GM23338 (cell line): ENCODE results near the gene FBLIM1. TPM values are rescaled to one million over a fixed set of nuclear protein-coding genes. Genes with fewer than 3 reads are reported as not detected.

Source experiments
- ATAC-seq: fragments of 200-7000 bp; cut with Tn5 transposase; 3 replicates; pipeline ENCODE4 v1.9.1; 2020
- DNase-seq: peaks from one replicate; pipeline ENCODE4 v3.0.0-alpha.2; 2015; ENCODE audit warnings: low spot score
- H2AFZ ChIP-seq: fragments of 200-600 bp; sonication (generic); 2 replicates; pipeline ENCODE4 v1.8.0; 2016; ENCODE audit warnings: antibody characterized with exemption, mild to moderate bottlenecking, moderate library complexity
- H3F3A ChIP-seq: fragments of 200-600 bp; sonication (generic); replicated peaks from 2 replicates; pipeline ENCODE4 v1.8.0; 2017; ENCODE audit warnings: antibody characterized with exemption, mixed run types, low read depth
- H3K27ac ChIP-seq: fragments of 200-600 bp; sonication (generic); 2 replicates; pipeline ENCODE4 v1.6.1; 2016; ENCODE audit warnings: low read depth
- H3K27me3 ChIP-seq: fragments of 200-600 bp; sonication (generic); 2 replicates; pipeline ENCODE4 v1.8.0; 2016; ENCODE audit warnings: mild to moderate bottlenecking, mixed run types, moderate library complexity; ENCODE audit not compliant: insufficient read depth
- H3K36me3 ChIP-seq: fragments of 200-600 bp; sonication (generic); 2 replicates; pipeline ENCODE4 v1.8.0; 2016; ENCODE audit warnings: mild to moderate bottlenecking; ENCODE audit not compliant: insufficient read depth
- H3K4me1 ChIP-seq: fragments of 200-600 bp; sonication (generic); 2 replicates; pipeline ENCODE4 v1.8.0; 2016; ENCODE audit warnings: mild to moderate bottlenecking, moderate library complexity; ENCODE audit not compliant: insufficient read depth
- H3K4me2 ChIP-seq: fragments of 200-600 bp; sonication (generic); 2 replicates; pipeline ENCODE4 v1.7.1; 2017; ENCODE audit warnings: mixed run types
- H3K4me3 ChIP-seq: fragments of 200-600 bp; sonication (generic); 2 replicates; pipeline ENCODE4 v1.6.1; 2016; ENCODE audit warnings: mixed run types
- H3K79me2 ChIP-seq: fragments of 200-600 bp; sonication (generic); replicated peaks from 2 replicates; pipeline ENCODE4 v1.8.0; 2017; ENCODE audit warnings: mild to moderate bottlenecking; ENCODE audit not compliant: insufficient read depth
- H3K9me2 ChIP-seq: fragments of 200-600 bp; sonication (generic); 2 replicates; pipeline ENCODE4 v1.8.0; 2017; ENCODE audit not compliant: insufficient read depth
- H4K20me1 ChIP-seq: fragments of 200-600 bp; sonication (generic); replicated peaks from 2 replicates; pipeline ENCODE4 v1.8.0; 2017; ENCODE audit warnings: mild to moderate bottlenecking; ENCODE audit not compliant: insufficient read depth
- H3K27ac Mint-ChIP-seq: 2 replicates; pipeline ENCODE4 v1.8.0; 2020; ENCODE audit warnings: inconsistent platforms, mild to moderate bottlenecking, moderate library complexity, mixed read lengths
- H3K27me3 Mint-ChIP-seq: 3 replicates; pipeline ENCODE4 v1.8.0; 2022; ENCODE audit warnings: low read depth, mild to moderate bottlenecking, moderate library complexity, mixed read lengths, inconsistent platforms; ENCODE audit not compliant: insufficient read depth, poor library complexity
- H3K36me3 Mint-ChIP-seq: 3 replicates; pipeline ENCODE4 v1.8.0; 2021; ENCODE audit warnings: low read depth, mild to moderate bottlenecking, inconsistent platforms, moderate library complexity, mixed read lengths
- H3K4me1 Mint-ChIP-seq: 3 replicates; pipeline ENCODE4 v1.8.0; 2020; ENCODE audit warnings: mild to moderate bottlenecking, inconsistent platforms, mixed read lengths
- H3K4me3 Mint-ChIP-seq: 3 replicates; pipeline ENCODE4 v1.8.0; 2021; ENCODE audit warnings: moderate library complexity, mild to moderate bottlenecking, inconsistent platforms, mixed read lengths
- H3K9me3 Mint-ChIP-seq: 3 replicates; pipeline ENCODE4 v1.8.0; 2020; ENCODE audit warnings: moderate library complexity, mild to moderate bottlenecking, inconsistent platforms, mixed read lengths
- EZH2 ChIP-seq: fragments of 200-600 bp; sonication (generic); IDR thresholded peaks from one replicate; pipeline ENCODE4 v1.8.0; 2017; ENCODE audit warnings: antibody characterized with exemption, mild to moderate bottlenecking, low read depth; ENCODE audit not compliant: unreplicated experiment
- JUNB ChIP-seq: IDR thresholded peaks from one replicate; pipeline ENCODE4 v1.6.1; 2016; ENCODE audit warnings: antibody characterized with exemption; ENCODE audit not compliant: unreplicated experiment
- NANOG ChIP-seq: IDR thresholded peaks from 2 replicates; pipeline ENCODE4 v1.6.1; 2016; ENCODE audit warnings: antibody characterized with exemption, borderline replicate concordance
- POLR2AphosphoS5 ChIP-seq: IDR thresholded peaks from 2 replicates; pipeline ENCODE4 v1.6.1; 2016; ENCODE audit warnings: antibody characterized with exemption, low read depth
- STAT1 ChIP-seq: IDR thresholded peaks from one replicate; pipeline ENCODE4 v1.6.1; 2016; ENCODE audit warnings: antibody characterized with exemption; ENCODE audit not compliant: unreplicated experiment
- ZNF114 ChIP-seq: fragments of 250-450 bp; sonication (Bioruptor Pico); IDR thresholded peaks from 2 replicates; pipeline ENCODE4 v1.5.0; 2020; ENCODE audit warnings: mild to moderate bottlenecking, moderate library complexity
- ZNF331 ChIP-seq: fragments of 250-450 bp; sonication (Bioruptor Pico); IDR thresholded peaks from 2 replicates; pipeline ENCODE4 v1.5.0; 2020; ENCODE audit warnings: low read depth, mild to moderate bottlenecking, moderate library complexity
- polyA plus RNA-seq: library from polyadenylated mRNA; unstranded; fragments of >200 nt; fragmentation: Nextera tagmentation; extraction: Ambion mirVana; gene quantifications from 2 replicates; pipeline ENCODE4 v1.2.1, GENCODE V29; 2016
- total RNA-seq: library from RNA; depleted of rRNA; stranded (reverse); fragments of >200 nt; shearing (Covaris generic); gene quantifications from 2 replicates; pipeline ENCODE4 v1.2.3, GENCODE V29; 2014
- TF ChIP-seq, protein P1 (sequence below): IDR thresholded peaks from one replicate; pipeline ENCODE4 v1.6.1; 2018; ENCODE audit warnings: antibody characterized with exemption; ENCODE audit not compliant: unreplicated experiment
- TF ChIP-seq, protein P2 (sequence below): fragments of 250-450 bp; sonication (Bioruptor Pico); IDR thresholded peaks from 2 replicates; pipeline ENCODE4 v1.5.0; 2020; ENCODE audit warnings: mild to moderate bottlenecking, moderate library complexity

The FBLIM1 gene
- total and polyA plus RNA-seq, 2 experiments from 2014 or later = 41.7 to 81.7 TPM

DNA sequence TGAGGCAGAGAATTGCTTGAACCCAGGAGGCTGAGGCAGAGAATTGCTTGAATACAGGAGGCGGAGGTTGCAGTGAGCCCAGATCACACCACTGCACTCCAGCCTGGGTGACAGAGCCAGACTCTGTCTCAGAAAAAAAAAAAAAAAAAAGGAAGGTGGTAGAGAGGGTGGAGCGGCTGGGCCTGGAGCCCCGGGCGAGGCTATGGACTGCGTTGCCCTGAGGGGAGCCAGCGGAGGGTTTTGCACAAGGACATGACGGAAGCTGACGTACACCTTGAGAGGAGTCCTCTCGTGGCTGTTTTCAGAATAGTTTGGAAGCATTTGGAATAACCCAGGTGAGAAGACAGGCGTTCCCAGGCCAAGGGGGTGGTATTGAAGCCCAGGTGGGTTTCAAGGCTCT, 6.9 kb upstream of the FBLIM1 start:
- Mint-ChIP-seq H3K4me3 (no peak overlapping the region), H3K27me3 (peaks cover 13% of the 10 kb centered on the region), H3K27ac (no peak overlapping the region), H3K9me3 (no peaks in the 10 kb centered on the region), H3K36me3 (no peaks in the 10 kb centered on the region), H3K4me1 (peaks cover 19% of the 10 kb centered on the region)
- Histone ChIP-seq H3K4me3 (no peak overlapping the region), H3K36me3 (no peaks in the 10 kb centered on the region), H3K27me3 (no peaks in the 10 kb centered on the region), H3K27ac (no peak overlapping the region), H3K4me1 (peaks cover 13% of the 10 kb centered on the region), H3K79me2 (no peaks in the 10 kb centered on the region), H3F3A (peaks cover 15% of the 10 kb centered on the region), H2AFZ (no peak overlapping the region), H3K4me2 (no peak overlapping the region), H3K9me2 (no peaks in the 10 kb centered on the region), H4K20me1 (no peaks in the 10 kb centered on the region)
- no peak for DNase-seq
- no peak for ATAC-seq
- TF ChIP-seq POLR2AphosphoS5 (no peak), ZNF114 (CRISPR knock-in tag) (no peak), NANOG (no peak), ZNF331 (CRISPR knock-in tag) (no peak), STAT1 (no peak), EZH2 (no peak), JUNB (no peak)
- TF ChIP-seq, protein P1, sequence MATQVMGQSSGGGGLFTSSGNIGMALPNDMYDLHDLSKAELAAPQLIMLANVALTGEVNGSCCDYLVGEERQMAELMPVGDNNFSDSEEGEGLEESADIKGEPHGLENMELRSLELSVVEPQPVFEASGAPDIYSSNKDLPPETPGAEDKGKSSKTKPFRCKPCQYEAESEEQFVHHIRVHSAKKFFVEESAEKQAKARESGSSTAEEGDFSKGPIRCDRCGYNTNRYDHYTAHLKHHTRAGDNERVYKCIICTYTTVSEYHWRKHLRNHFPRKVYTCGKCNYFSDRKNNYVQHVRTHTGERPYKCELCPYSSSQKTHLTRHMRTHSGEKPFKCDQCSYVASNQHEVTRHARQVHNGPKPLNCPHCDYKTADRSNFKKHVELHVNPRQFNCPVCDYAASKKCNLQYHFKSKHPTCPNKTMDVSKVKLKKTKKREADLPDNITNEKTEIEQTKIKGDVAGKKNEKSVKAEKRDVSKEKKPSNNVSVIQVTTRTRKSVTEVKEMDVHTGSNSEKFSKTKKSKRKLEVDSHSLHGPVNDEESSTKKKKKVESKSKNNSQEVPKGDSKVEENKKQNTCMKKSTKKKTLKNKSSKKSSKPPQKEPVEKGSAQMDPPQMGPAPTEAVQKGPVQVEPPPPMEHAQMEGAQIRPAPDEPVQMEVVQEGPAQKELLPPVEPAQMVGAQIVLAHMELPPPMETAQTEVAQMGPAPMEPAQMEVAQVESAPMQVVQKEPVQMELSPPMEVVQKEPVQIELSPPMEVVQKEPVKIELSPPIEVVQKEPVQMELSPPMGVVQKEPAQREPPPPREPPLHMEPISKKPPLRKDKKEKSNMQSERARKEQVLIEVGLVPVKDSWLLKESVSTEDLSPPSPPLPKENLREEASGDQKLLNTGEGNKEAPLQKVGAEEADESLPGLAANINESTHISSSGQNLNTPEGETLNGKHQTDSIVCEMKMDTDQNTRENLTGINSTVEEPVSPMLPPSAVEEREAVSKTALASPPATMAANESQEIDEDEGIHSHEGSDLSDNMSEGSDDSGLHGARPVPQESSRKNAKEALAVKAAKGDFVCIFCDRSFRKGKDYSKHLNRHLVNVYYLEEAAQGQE = no peak
- TF ChIP-seq, protein P2, sequence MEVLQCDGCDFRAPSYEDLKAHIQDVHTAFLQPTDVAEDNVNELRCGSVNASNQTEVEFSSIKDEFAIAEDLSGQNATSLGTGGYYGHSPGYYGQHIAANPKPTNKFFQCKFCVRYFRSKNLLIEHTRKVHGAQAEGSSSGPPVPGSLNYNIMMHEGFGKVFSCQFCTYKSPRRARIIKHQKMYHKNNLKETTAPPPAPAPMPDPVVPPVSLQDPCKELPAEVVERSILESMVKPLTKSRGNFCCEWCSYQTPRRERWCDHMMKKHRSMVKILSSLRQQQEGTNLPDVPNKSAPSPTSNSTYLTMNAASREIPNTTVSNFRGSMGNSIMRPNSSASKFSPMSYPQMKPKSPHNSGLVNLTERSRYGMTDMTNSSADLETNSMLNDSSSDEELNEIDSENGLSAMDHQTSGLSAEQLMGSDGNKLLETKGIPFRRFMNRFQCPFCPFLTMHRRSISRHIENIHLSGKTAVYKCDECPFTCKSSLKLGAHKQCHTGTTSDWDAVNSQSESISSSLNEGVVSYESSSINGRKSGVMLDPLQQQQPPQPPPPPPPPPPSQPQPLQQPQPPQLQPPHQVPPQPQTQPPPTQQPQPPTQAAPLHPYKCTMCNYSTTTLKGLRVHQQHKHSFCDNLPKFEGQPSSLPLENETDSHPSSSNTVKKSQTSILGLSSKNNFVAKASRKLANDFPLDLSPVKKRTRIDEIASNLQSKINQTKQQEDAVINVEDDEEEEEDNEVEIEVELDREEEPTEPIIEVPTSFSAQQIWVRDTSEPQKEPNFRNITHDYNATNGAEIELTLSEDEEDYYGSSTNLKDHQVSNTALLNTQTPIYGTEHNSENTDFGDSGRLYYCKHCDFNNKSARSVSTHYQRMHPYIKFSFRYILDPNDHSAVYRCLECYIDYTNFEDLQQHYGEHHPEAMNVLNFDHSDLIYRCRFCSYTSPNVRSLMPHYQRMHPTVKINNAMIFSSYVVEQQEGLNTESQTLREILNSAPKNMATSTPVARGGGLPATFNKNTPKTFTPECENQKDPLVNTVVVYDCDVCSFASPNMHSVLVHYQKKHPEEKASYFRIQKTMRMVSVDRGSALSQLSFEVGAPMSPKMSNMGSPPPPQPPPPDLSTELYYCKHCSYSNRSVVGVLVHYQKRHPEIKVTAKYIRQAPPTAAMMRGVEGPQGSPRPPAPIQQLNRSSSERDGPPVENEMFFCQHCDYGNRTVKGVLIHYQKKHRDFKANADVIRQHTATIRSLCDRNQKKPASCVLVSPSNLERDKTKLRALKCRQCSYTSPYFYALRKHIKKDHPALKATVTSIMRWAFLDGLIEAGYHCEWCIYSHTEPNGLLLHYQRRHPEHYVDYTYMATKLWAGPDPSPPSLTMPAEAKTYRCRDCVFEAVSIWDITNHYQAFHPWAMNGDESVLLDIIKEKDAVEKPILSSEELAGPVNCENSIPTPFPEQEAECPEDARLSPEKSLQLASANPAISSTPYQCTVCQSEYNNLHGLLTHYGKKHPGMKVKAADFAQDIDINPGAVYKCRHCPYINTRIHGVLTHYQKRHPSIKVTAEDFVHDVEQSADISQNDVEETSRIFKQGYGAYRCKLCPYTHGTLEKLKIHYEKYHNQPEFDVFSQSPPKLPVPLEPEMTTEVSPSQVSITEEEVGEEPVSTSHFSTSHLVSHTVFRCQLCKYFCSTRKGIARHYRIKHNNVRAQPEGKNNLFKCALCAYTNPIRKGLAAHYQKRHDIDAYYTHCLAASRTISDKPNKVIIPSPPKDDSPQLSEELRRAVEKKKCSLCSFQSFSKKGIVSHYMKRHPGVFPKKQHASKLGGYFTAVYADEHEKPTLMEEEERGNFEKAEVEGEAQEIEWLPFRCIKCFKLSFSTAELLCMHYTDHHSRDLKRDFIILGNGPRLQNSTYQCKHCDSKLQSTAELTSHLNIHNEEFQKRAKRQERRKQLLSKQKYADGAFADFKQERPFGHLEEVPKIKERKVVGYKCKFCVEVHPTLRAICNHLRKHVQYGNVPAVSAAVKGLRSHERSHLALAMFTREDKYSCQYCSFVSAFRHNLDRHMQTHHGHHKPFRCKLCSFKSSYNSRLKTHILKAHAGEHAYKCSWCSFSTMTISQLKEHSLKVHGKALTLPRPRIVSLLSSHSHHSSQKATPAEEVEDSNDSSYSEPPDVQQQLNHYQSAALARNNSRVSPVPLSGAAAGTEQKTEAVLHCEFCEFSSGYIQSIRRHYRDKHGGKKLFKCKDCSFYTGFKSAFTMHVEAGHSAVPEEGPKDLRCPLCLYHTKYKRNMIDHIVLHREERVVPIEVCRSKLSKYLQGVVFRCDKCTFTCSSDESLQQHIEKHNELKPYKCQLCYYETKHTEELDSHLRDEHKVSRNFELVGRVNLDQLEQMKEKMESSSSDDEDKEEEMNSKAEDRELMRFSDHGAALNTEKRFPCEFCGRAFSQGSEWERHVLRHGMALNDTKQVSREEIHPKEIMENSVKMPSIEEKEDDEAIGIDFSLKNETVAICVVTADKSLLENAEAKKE (CRISPR knock-in tag) = no peak
